GM18499 (cell line): ENCODE measurements around the gene MAMLD1.

ENCODE experiments used
- ATAC-seq: cut with Tn5 transposase; IDR thresholded peaks from one replicate; pipeline ENCODE4 v1.9.1; 2021; ENCODE audit warnings: moderate number of reproducible peaks; ENCODE audit not compliant: insufficient read depth, unreplicated experiment

MAMLD1 gene

GRCh38 chrX:150454508-150455214, 91.5 kb downstream of the MAMLD1 start:
- ATAC-seq, result no peak

GRCh38 chrX:150455215-150455608, 92.1 kb downstream of the MAMLD1 start:
- no peak for ATAC-seq

GRCh38 chrX:150456466-150456865, 93.3 kb downstream of the MAMLD1 start:
- no peak for ATAC-seq

- no peak for ATAC-seq
Observed at GRCh38 chrX:150456941-150457340, 93.8 kb downstream of the MAMLD1 start.

GRCh38 chrX:150459196-150459595, 96.1 kb downstream of the MAMLD1 start:
- no peak for ATAC-seq

GRCh38 chrX:150460063-150460462, 96.9 kb downstream of the MAMLD1 start:
- ATAC-seq, result no peak

GRCh38 chrX:150460781-150461180, 97.7 kb downstream of the MAMLD1 start:
- no peak for ATAC-seq

- ATAC-seq, result no peak
Observed at GRCh38 chrX:150463566-150463965, 100.4 kb downstream of the MAMLD1 start.

GRCh38 chrX:150464001-150464400, 100.9 kb downstream of the MAMLD1 start:
- ATAC-seq, result no peak

- no peak for ATAC-seq
Observed at GRCh38 chrX:150465326-150465725, 102.2 kb downstream of the MAMLD1 start.

- ATAC-seq, result no peak
Observed at GRCh38 chrX:150465881-150466775, 103.0 kb downstream of the MAMLD1 start.

GRCh38 chrX:150472306-150472705, 109.2 kb downstream of the MAMLD1 start:
- no peak for ATAC-seq

- ATAC-seq, result no peak
Observed at GRCh38 chrX:150473371-150473770, 110.3 kb downstream of the MAMLD1 start.

GRCh38 chrX:150475461-150475860, 112.3 kb downstream of the MAMLD1 start:
- ATAC-seq, result no peak

- no peak for ATAC-seq
Observed at GRCh38 chrX:150476164-150476699, 113.1 kb downstream of the MAMLD1 start.

- ATAC-seq, result no peak
Observed at GRCh38 chrX:150477371-150477770, 114.3 kb downstream of the MAMLD1 start.

- ATAC-seq, result peak; percentile 43
Observed at GRCh38 chrX:150478496-150479492, 115.7 kb downstream of the MAMLD1 start.

- peak; percentile 61 for ATAC-seq
Observed at GRCh38 chrX:150482537-150483206, 119.6 kb downstream of the MAMLD1 start.

GRCh38 chrX:150483356-150483985, 120.4 kb downstream of the MAMLD1 start:
- no peak for ATAC-seq
